DMS 273 (cell line): ENCODE results near the gene N4BP2.
"Not testable (repeated sequence)": the region's sequence is repeated elsewhere in the genome, so short reads cannot be mapped to it uniquely, and the experiment has no call there.

Source experiments
- DNase-seq: peaks from one replicate; lab custom pipeline; 2025; ENCODE audit not compliant: unreplicated experiment; lab: John Stamatoyannopoulos, UW

Gene N4BP2

GRCh38 chr4:40086421-40086820 lies 29.8 kb downstream of the N4BP2 start:
- no peak for DNase-seq

GRCh38 chr4:40087799-40088366 lies 31.2 kb downstream of the N4BP2 start:
- no peak for DNase-seq

GRCh38 chr4:40093400-40093799 lies 36.8 kb downstream of the N4BP2 start:
- DNase-seq: not testable (repeated sequence)

GRCh38 chr4:40099010-40099409 lies 42.4 kb downstream of the N4BP2 start:
- no peak for DNase-seq

GRCh38 chr4:40107150-40107549 lies 50.5 kb downstream of the N4BP2 start:
- not testable (repeated sequence) for DNase-seq

GRCh38 chr4:40112027-40112792 lies 55.6 kb downstream of the N4BP2 start:
- DNase-seq: no peak

- no peak for DNase-seq
These were observed 57.6 kb downstream of the N4BP2 start for GRCh38 chr4:40114206-40114605.

- DNase-seq: no peak
These were observed 62.2 kb downstream of the N4BP2 start for GRCh38 chr4:40118861-40119260.

GRCh38 chr4:40119344-40119743 lies 62.7 kb downstream of the N4BP2 start:
- DNase-seq: no peak

GRCh38 chr4:40121515-40121914 lies 64.9 kb downstream of the N4BP2 start:
- DNase-seq: no peak

- no peak for DNase-seq
These were observed 66.3 kb downstream of the N4BP2 start for GRCh38 chr4:40122941-40123340.

GRCh38 chr4:40124690-40125089 lies 68.0 kb downstream of the N4BP2 start:
- DNase-seq: no peak

- DNase-seq: no peak
These were observed 73.9 kb downstream of the N4BP2 start for GRCh38 chr4:40130401-40131036.

GRCh38 chr4:40132816-40133215 lies 76.2 kb downstream of the N4BP2 start:
- DNase-seq: no peak

GRCh38 chr4:40134206-40134917 lies 77.7 kb downstream of the N4BP2 start:
- no peak for DNase-seq

- not testable (repeated sequence) for DNase-seq
These were observed 79.6 kb downstream of the N4BP2 start for GRCh38 chr4:40136202-40136601.

- no peak for DNase-seq
These were observed 83.5 kb downstream of the N4BP2 start for GRCh38 chr4:40140196-40140595.

GRCh38 chr4:40140597-40140996 lies 83.9 kb downstream of the N4BP2 start:
- DNase-seq: not testable (repeated sequence)

GRCh38 chr4:40143926-40144508 lies 87.4 kb downstream of the N4BP2 start:
- no peak for DNase-seq

- DNase-seq: no peak
These were observed 88.1 kb downstream of the N4BP2 start for GRCh38 chr4:40144716-40145115.

- DNase-seq: not testable (repeated sequence)
These were observed 90.8 kb downstream of the N4BP2 start for GRCh38 chr4:40147490-40147889.
